IMR-90 (cell line): ENCODE data around the gene AQP4. TPM values are rescaled to one million over a fixed set of nuclear protein-coding genes. Genes with fewer than 3 reads are reported as not detected.

Source experiments
- ATAC-seq: fragments of 200-7000 bp; cut with Tn5 transposase; 2 replicates; pipeline ENCODE4 v1.9.1; 2020; ENCODE audit warnings: low read depth, mild to moderate bottlenecking, moderate library complexity
- BruUV-seq: library from RNA; stranded (reverse); fragments of 400-500 nt; replicated peaks from 2 replicates; lab custom pipeline; 2021; lab: Mats Ljungman, UMichigan
- CTCF ChIA-PET: fragments of 300-600 bp; formaldehyde crosslinking; extraction: SDS; loops from one replicate; lab custom pipeline; 2021; ENCODE audit warnings: antibody characterized with exemption; lab: Yijun Ruan, JAX
- POLR2A ChIA-PET: fragments of 300-600 bp; sonication (Branson Sonifier 250); formaldehyde crosslinking; loops from one replicate; lab custom pipeline; 2022; ENCODE audit warnings: antibody characterized with exemption; ENCODE audit not compliant: unreplicated experiment; lab: Charles Lee
- DNase-seq: peaks from one replicate; pipeline ENCODE4 v3.0.0; 2013
- H2AFZ ChIP-seq: replicated peaks from 2 replicates; pipeline ENCODE3; 2013; ENCODE audit warnings: low read length, mild to moderate bottlenecking; ENCODE audit not compliant: poor library complexity
- H2AK5ac ChIP-seq: 2 replicates; pipeline ENCODE4 v1.6.1; 2013; ENCODE audit warnings: low read depth, low read length, inconsistent platforms
- H2AK9ac ChIP-seq: replicated peaks from 2 replicates; pipeline ENCODE3; 2013; ENCODE audit warnings: mild to moderate bottlenecking, low read depth, low read length, moderate library complexity; ENCODE audit not compliant: poor library complexity
- H2BK120ac ChIP-seq: 2 replicates; pipeline ENCODE4 v1.6.1; 2013; ENCODE audit warnings: low read depth, low read length, inconsistent platforms
- H2BK15ac ChIP-seq: 3 replicates; pipeline ENCODE4 v1.6.1; 2013; ENCODE audit warnings: low read depth, low read length, inconsistent platforms
- H2BK20ac ChIP-seq: 2 replicates; pipeline ENCODE4 v1.6.1; 2013; ENCODE audit warnings: low read depth, mild to moderate bottlenecking, inconsistent platforms, low read length, moderate library complexity
- H2BK5ac ChIP-seq: 2 replicates; pipeline ENCODE4 v1.6.1; 2013; ENCODE audit warnings: mild to moderate bottlenecking, low read depth, low read length, inconsistent platforms; ENCODE audit not compliant: poor library complexity, severe bottlenecking
- H3K14ac ChIP-seq: replicated peaks from 2 replicates; pipeline ENCODE4 v1.6.1; 2013; ENCODE audit warnings: low read depth, low read length, inconsistent platforms
- H3K18ac ChIP-seq: 2 replicates; pipeline ENCODE4 v1.6.1; 2013; ENCODE audit warnings: low read depth, low read length, control low read depth
- H3K23ac ChIP-seq: 2 replicates; pipeline ENCODE4 v1.6.1; 2013; ENCODE audit warnings: low read depth, low read length, inconsistent platforms
- H3K27ac ChIP-seq: 2 replicates; pipeline ENCODE4 v1.5.1; 2013; ENCODE audit warnings: mild to moderate bottlenecking, control low read depth, low read length; ENCODE audit not compliant: insufficient read depth
- H3K27me3 ChIP-seq: 2 replicates; pipeline ENCODE4 v1.6.1; 2013; ENCODE audit warnings: low read length; ENCODE audit not compliant: control insufficient read depth, insufficient read depth
- H3K36me3 ChIP-seq: 2 replicates; pipeline ENCODE4 v1.6.1; 2013; ENCODE audit warnings: low read length, mixed read lengths; ENCODE audit not compliant: control insufficient read depth, insufficient read depth
- H3K4ac ChIP-seq: 2 replicates; pipeline ENCODE4 v1.6.1; 2013; ENCODE audit warnings: low read depth, low read length, inconsistent platforms
- H3K4me1 ChIP-seq: 2 replicates; pipeline ENCODE4 v1.6.1; 2013; ENCODE audit warnings: low read length, mixed read lengths; ENCODE audit not compliant: control insufficient read depth, insufficient read depth
- H3K4me2 ChIP-seq: 2 replicates; pipeline ENCODE4 v1.6.1; 2013; ENCODE audit warnings: low read depth, mild to moderate bottlenecking, control low read depth, low read length, moderate library complexity
- H3K4me3 ChIP-seq: 2 replicates; pipeline ENCODE4 v1.5.1; 2013; ENCODE audit warnings: low read depth, mild to moderate bottlenecking, control low read depth, low read length, moderate library complexity; ENCODE audit not compliant: insufficient read depth
- H3K56ac ChIP-seq: 2 replicates; pipeline ENCODE4 v1.6.1; 2013; ENCODE audit warnings: low read length, inconsistent platforms; ENCODE audit not compliant: insufficient read depth; ENCODE audit errors: extremely low read depth
- H3K79me1 ChIP-seq, 2 experiments: 2 replicates each; pipeline ENCODE4 v1.6.1; 2013; ENCODE audit warnings: low read length in 2 of 2, inconsistent platforms in 1 of 2, low read depth in 1 of 2
- H3K9ac ChIP-seq: 2 replicates; pipeline ENCODE4 v1.6.1; 2013; ENCODE audit warnings: low read depth, low read length, control low read depth
- H3K9me1 ChIP-seq: 2 replicates; pipeline ENCODE4 v1.6.1; 2013; ENCODE audit warnings: low read length, inconsistent platforms; ENCODE audit not compliant: insufficient read depth
- H3K9me3 ChIP-seq: 2 replicates; pipeline ENCODE4 v1.6.1; 2013; ENCODE audit warnings: low read length; ENCODE audit not compliant: control insufficient read depth, insufficient read depth
- H4K20me1 ChIP-seq: 2 replicates; pipeline ENCODE4 v1.6.1; 2013; ENCODE audit warnings: low read length, inconsistent platforms; ENCODE audit not compliant: insufficient read depth
- H4K5ac ChIP-seq: 2 replicates; pipeline ENCODE4 v1.6.1; 2013; ENCODE audit warnings: mild to moderate bottlenecking, low read depth, low read length, control low read depth
- H4K8ac ChIP-seq, 2 experiments: 2 replicates each; pipeline ENCODE4 v1.6.1; 2013; ENCODE audit warnings: low read depth in 2 of 2, low read length in 2 of 2, control low read depth in 1 of 2, inconsistent platforms in 1 of 2
- H4K91ac ChIP-seq: 2 replicates; pipeline ENCODE4 v1.6.1; 2013; ENCODE audit warnings: low read depth, low read length, inconsistent platforms; ENCODE audit not compliant: insufficient read depth
- BHLHE40 ChIP-seq: fragments of 150-350 bp; IDR thresholded peaks from 2 replicates; pipeline ENCODE4 v1.6.1; 2016; ENCODE audit warnings: mild to moderate bottlenecking, low read depth, low read length
- CEBPB ChIP-seq: IDR thresholded peaks from 2 replicates; pipeline ENCODE4 v1.6.1; 2012; ENCODE audit warnings: low read depth, low read length, improper control_type of control experiment
- CTCF ChIP-seq: conservative IDR thresholded peaks from 2 replicates; pipeline ENCODE4 v1.5.1; 2012; ENCODE audit warnings: mild to moderate bottlenecking, low read depth, low read length, improper control_type of control experiment
- MAFK ChIP-seq: IDR thresholded peaks from 2 replicates; pipeline ENCODE4 v1.6.1; 2012; ENCODE audit warnings: low read depth, low read length, improper control_type of control experiment
- RAD21 ChIP-seq: IDR thresholded peaks from 2 replicates; pipeline ENCODE4 v1.6.1; 2012; ENCODE audit warnings: low read length, improper control_type of control experiment
- RFX5 ChIP-seq: IDR thresholded peaks from 2 replicates; pipeline ENCODE4 v1.8.0; 2012; ENCODE audit warnings: low read depth, mild to moderate bottlenecking, low read length, moderate library complexity
- SMC3 ChIP-seq: fragments of 150-350 bp; IDR thresholded peaks from 2 replicates; pipeline ENCODE4 v1.6.1; 2016; ENCODE audit warnings: low read depth, mild to moderate bottlenecking, antibody characterized with exemption, low read length, moderate library complexity
- USF2 ChIP-seq: fragments of 150-350 bp; IDR thresholded peaks from 2 replicates; pipeline ENCODE4 v1.6.1; 2017; ENCODE audit warnings: mild to moderate bottlenecking, antibody characterized with exemption, low read length, low read depth
- WGBS, 2 experiments: methylation state at CpG; one replicate each; pipeline versions ENCODE4 v1.1.5 to v1.1.7; 2013; ENCODE audit warnings: missing lambda C conversion rate in 2 of 2; ENCODE audit not compliant: insufficient read length in 1 of 2; ENCODE audit errors: extremely low coverage in 2 of 2; 5-methylcytosine and 5-hydroxymethylcytosine counted together
- dilution Hi-C: fragments of 300-500 bp; cut with HindIII; formaldehyde crosslinking; loops from one replicate; pipeline ENCODE4 v1.14.3; 2018; ENCODE audit warnings: low sequenced_read_pairs; ENCODE audit not compliant: unreplicated experiment
- in situ Hi-C: fragments of 300-500 bp; cut with MboI; formaldehyde crosslinking; loops from 3 replicates; pipeline ENCODE4 v1.14.3; 2019; ENCODE audit warnings: low sequenced_read_pairs, inconsistent platforms, mixed read lengths
- intact Hi-C: fragments of 100-400 bp; cut with micrococcal nuclease; formaldehyde crosslinking; loops from 2 replicates; pipeline ENCODE4 v1.10.0; 2022
- polyA plus RNA-seq, 3 experiments: library from polyadenylated mRNA; depleted of rRNA; stranded (reverse); fragments of >200 nt; gene quantifications; 2 replicates each; pipeline ENCODE4 v1.2.3, GENCODE V29; 2012; ENCODE audit warnings: low replicate concordance in 1 of 3
- total RNA-seq: library from RNA; depleted of rRNA; stranded (reverse); fragments of >200 nt; gene quantifications from 2 replicates; pipeline ENCODE4 v1.2.3, GENCODE V29; 2012

The AQP4 gene
- total and polyA plus RNA-seq, 2 of the 4 experiments (the other 2 are of a cell fraction) = not detected

DNA sequence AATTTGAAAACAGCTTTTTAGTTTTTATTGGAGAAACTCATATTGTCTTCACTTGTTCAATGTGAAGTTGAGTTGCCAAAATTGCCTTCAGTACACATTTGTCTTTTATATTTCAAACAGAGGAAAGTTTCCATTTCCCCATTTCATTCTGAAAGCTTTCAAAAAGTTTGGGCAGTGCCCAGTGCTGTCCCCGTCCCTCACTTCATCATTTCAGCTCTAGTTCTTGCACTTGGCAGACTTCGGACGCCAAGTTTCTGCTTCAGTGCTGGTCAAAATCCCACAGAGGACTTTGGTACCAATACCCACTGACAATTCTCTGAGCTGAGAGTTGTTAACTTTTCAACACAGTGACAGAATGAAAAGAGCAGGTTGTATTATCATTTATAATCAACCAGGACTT, 43.4 kb upstream of the AQP4 start:
- Histone ChIP-seq H3K79me1 (no peaks in the 10 kb centered on the region), H2BK15ac (no peak overlapping the region), H3K9me3 (peaks cover 3% of the 10 kb centered on the region; the same call in 1 of the 2 replicates), H2BK5ac (no peak overlapping the region), H3K56ac (no peak overlapping the region), H3K27me3 (no peaks in the 10 kb centered on the region), H3K27ac (no peak overlapping the region), H3K9me1 (no peaks in the 10 kb centered on the region), H4K20me1 (no peaks in the 10 kb centered on the region), H2AFZ (no peak overlapping the region), H4K5ac (no peak overlapping the region), H3K14ac (no peak overlapping the region), H3K23ac (no peak overlapping the region), H2AK5ac (no peak overlapping the region), H4K91ac (no peak overlapping the region), H3K36me3 (no peaks in the 10 kb centered on the region), H3K4ac (no peak overlapping the region), H3K18ac (no peak overlapping the region), H4K8ac (no peak overlapping the region), H3K4me1 (no peaks in the 10 kb centered on the region), H3K4me2 (no peak overlapping the region), H2AK9ac (no peak overlapping the region), H2BK120ac (no peak overlapping the region), H3K9ac (no peak overlapping the region), H2BK20ac (no peak overlapping the region), H3K4me3 (no peak overlapping the region)
- ChIA-PET POLR2A (no interaction called here), CTCF (no interaction called here)
- ATAC-seq (no peak), DNase-seq (no peak)
- dilution Hi-C loops (no loop called here), in situ Hi-C loops (no loop called here), intact Hi-C loops (no loop called here)
- WGBS, 2 experiments = no CpG with 5 or more reads among the region's 3 CpGs
- BruUV-seq = no TSS peak
- no peak for TF ChIP-seq BHLHE40
- no peak for TF ChIP-seq CEBPB
- no peak for TF ChIP-seq SMC3
- no peak for TF ChIP-seq RFX5
- no peak for TF ChIP-seq CTCF
- no peak for TF ChIP-seq RAD21
- TF ChIP-seq MAFK = no peak
- TF ChIP-seq USF2 = no peak
